Astrocyte (in vitro differentiated cells and primary cell): Measurements from ENCODE around the gene FIG4.

Experiments used
- EZH2 ChIP-seq: IDR thresholded peaks from 2 replicates; pipeline ENCODE4 v1.6.1; 2012; ENCODE audit warnings: mild to moderate bottlenecking, low read length, inconsistent platforms; ENCODE audit not compliant: insufficient read depth
- TF ChIP-seq, protein P1 (sequence below): IDR thresholded peaks from 2 replicates; pipeline ENCODE4 v1.5.1; 2011; ENCODE audit warnings: low read depth, mild to moderate bottlenecking, inconsistent platforms, low read length, moderate library complexity; ENCODE audit not compliant: insufficient read depth

DNA sequence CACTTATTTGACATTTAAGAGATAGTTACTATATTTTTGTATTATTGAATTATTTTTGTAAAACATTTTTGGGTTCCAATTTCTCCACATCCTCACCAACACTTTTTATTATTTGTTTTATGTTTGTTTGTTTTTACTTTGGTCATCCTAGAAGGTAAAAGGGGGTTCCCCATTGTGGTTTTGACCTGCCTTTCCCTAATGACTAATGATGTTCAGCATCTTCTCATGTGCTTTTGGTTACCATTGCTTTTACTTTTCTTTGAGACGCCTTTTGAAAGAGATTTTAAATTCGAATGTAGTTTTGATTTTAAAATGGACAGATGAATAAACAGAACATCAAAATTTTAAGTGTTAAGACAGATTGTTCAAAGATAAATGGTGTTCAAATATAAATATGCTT is 47.0 kb upstream of the FIG4 start:
- TF ChIP-seq, protein P1, sequence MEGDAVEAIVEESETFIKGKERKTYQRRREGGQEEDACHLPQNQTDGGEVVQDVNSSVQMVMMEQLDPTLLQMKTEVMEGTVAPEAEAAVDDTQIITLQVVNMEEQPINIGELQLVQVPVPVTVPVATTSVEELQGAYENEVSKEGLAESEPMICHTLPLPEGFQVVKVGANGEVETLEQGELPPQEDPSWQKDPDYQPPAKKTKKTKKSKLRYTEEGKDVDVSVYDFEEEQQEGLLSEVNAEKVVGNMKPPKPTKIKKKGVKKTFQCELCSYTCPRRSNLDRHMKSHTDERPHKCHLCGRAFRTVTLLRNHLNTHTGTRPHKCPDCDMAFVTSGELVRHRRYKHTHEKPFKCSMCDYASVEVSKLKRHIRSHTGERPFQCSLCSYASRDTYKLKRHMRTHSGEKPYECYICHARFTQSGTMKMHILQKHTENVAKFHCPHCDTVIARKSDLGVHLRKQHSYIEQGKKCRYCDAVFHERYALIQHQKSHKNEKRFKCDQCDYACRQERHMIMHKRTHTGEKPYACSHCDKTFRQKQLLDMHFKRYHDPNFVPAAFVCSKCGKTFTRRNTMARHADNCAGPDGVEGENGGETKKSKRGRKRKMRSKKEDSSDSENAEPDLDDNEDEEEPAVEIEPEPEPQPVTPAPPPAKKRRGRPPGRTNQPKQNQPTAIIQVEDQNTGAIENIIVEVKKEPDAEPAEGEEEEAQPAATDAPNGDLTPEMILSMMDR: no peak
- no peak for TF ChIP-seq EZH2
